ENCODE results near the gene ECSCR.
"Not testable (repeated sequence)": the region's sequence is repeated elsewhere in the genome, so short reads cannot be mapped to it uniquely, and the experiment has no call there.

Gene ECSCR

GRCh38 chr5:139462586-139463276 lies at the start of gene ECSCR:
ECSCR (minus strand) TSS chr5:139462743; CDS start chr5:139462670, 73 bp downstream.
- peak; percentile 44 for DNase-seq (ENCODE audit: low read depth)

GRCh38 chr5:139504722-139505121 lies 42.2 kb upstream of the ECSCR start:
- not testable (repeated sequence) for DNase-seq (ENCODE audit: low read depth)

GRCh38 chr5:139503879-139504278 lies 41.3 kb upstream of the ECSCR start:
- DNase-seq (ENCODE audit: low read depth), result not testable (repeated sequence)

- not testable (repeated sequence) for DNase-seq (ENCODE audit: low read depth)
These were observed 40.7 kb upstream of the ECSCR start for GRCh38 chr5:139503036-139503817.

GRCh38 chr5:139501381-139501780 lies 38.8 kb upstream of the ECSCR start:
- no peak for DNase-seq (ENCODE audit: low read depth)

- peak; percentile 74 for DNase-seq (ENCODE audit: low read depth)
These were observed 33.3 kb upstream of the ECSCR start for GRCh38 chr5:139495638-139496435.

- peak; percentile 86 for DNase-seq (ENCODE audit: low read depth)
These were observed 32.3 kb upstream of the ECSCR start for GRCh38 chr5:139494832-139495231.

GRCh38 chr5:139494256-139494655 lies 31.7 kb upstream of the ECSCR start:
- DNase-seq (ENCODE audit: low read depth), result peak; percentile 46

- DNase-seq (ENCODE audit: low read depth), result peak; percentile 84
These were observed 30.2 kb upstream of the ECSCR start for GRCh38 chr5:139492700-139493192.

- peak; percentile 37 for DNase-seq (ENCODE audit: low read depth)
These were observed 25.7 kb upstream of the ECSCR start for GRCh38 chr5:139488260-139488659.

- DNase-seq (ENCODE audit: low read depth), result no peak
These were observed 23.7 kb upstream of the ECSCR start for GRCh38 chr5:139486201-139486600.

- DNase-seq (ENCODE audit: low read depth), result not testable (repeated sequence)
These were observed 20.3 kb upstream of the ECSCR start for GRCh38 chr5:139482890-139483208.

GRCh38 chr5:139482050-139482889 lies 19.7 kb upstream of the ECSCR start, which contains the start of gene STING1:
STING1 (minus strand) TSS chr5:139482758; CDS start chr5:139481704, 1,054 bp downstream.
- DNase-seq (ENCODE audit: low read depth), result peak; percentile 99

- DNase-seq (ENCODE audit: low read depth), result peak; percentile 60
These were observed 19.1 kb upstream of the ECSCR start for GRCh38 chr5:139481580-139482049.

GRCh38 chr5:139481122-139481533 lies 18.6 kb upstream of the ECSCR start:
- peak; percentile 50 for DNase-seq (ENCODE audit: low read depth)

GRCh38 chr5:139479729-139480128 lies 17.2 kb upstream of the ECSCR start:
- DNase-seq (ENCODE audit: low read depth), result not testable (repeated sequence)

- DNase-seq (ENCODE audit: low read depth), result not testable (repeated sequence)
These were observed 16.3 kb upstream of the ECSCR start for GRCh38 chr5:139478657-139479423.

GRCh38 chr5:139475865-139476617 lies 13.5 kb upstream of the ECSCR start:
- DNase-seq (ENCODE audit: low read depth), result no peak
